Measurements from ENCODE around the gene TUBD1.

The TUBD1 gene

GRCh38 chr17:59814685-59815084 is 78.1 kb downstream of the TUBD1 start:
- DNase-seq = no peak

DNA sequence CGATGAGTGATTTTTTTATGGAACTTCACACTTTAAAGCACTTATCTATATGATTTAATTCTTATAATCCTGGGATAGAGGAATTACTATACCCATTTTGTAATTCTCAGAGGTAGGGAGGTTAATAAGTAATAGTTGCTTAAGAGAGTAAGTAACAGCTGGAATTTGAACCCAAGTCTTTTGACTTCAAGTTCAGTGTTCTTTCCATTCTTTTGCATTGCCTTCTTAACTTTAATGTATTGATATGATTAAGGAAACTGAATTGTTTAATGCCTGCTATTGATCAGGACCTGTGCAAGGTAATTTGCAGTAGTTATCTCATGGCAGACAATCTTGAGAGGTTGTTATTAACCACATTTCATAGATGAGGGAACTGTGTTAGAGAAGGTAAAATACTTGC is 78.5 kb downstream of the TUBD1 start:
- DNase-seq = no peak

DNA sequence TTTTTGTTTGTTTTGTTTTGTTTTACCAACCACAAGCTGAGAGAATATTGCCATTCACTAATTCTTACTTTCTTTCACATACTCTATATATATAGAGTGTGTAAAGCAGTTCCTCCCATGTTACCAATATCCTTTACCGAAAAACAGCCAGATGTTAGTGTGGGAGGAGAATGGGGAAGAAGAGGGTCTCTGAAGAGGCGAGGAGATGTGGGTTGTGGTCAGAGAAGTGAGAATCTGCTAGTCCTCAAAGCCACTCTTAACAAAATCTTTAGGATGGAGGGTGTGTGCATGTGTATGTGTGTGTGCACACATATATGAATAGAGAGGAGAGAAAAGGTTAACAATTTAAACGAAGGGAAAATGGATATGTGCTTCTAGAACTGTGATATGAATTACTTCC is 80.6 kb downstream of the TUBD1 start:
- DNase-seq = no peak

DNA sequence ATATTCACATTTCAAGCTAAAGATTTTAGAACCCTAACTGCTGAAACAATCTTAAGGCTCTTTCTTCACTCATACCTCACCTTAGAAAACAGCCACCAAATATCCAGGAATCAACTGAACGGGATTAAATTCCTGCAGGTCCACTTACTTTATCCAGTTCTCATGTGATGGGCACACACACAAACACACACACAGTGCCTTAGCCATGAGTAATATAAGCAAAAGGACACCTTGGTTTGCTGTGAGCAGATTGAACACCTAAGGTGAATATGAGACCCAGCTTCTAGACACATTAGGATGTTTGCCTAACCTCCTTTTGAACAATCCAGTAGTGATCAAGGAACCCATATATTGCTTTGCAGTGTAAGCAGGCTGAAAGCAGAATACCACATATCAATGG is 81.5 kb downstream of the TUBD1 start:
- no peak for DNase-seq

GRCh38 chr17:59810894-59811153 is 81.9 kb downstream of the TUBD1 start:
- no peak for DNase-seq
